Ectodermal cell (in vitro differentiated cells): ENCODE results near the gene PTOV1.

ENCODE experiments used
- H3K27ac ChIP-seq: 2 replicates; pipeline ENCODE4 v1.7.0; 2013; ENCODE audit warnings: mild to moderate bottlenecking, low read depth, low read length; ENCODE audit not compliant: insufficient read depth, poor library complexity, severe bottlenecking
- H3K27me3 ChIP-seq: 2 replicates; pipeline ENCODE4 v1.7.0; 2013; ENCODE audit warnings: mild to moderate bottlenecking, low read length; ENCODE audit not compliant: insufficient read depth, control insufficient read depth, poor library complexity, severe bottlenecking
- H3K36me3 ChIP-seq: one replicate; pipeline ENCODE4 v1.7.0; 2013; ENCODE audit warnings: low read length; ENCODE audit not compliant: control insufficient read depth, insufficient read depth
- H3K4me1 ChIP-seq: one replicate; pipeline ENCODE4 v1.7.0; 2013; ENCODE audit warnings: low read length; ENCODE audit not compliant: control insufficient read depth, insufficient read depth
- H3K4me3 ChIP-seq: 2 replicates; pipeline ENCODE4 v1.7.0; 2013; ENCODE audit warnings: low read depth, low read length, control low read depth; ENCODE audit not compliant: insufficient read depth
- H3K9me3 ChIP-seq: 2 replicates; pipeline ENCODE4 v1.7.0; 2013; ENCODE audit warnings: mild to moderate bottlenecking, low read length, moderate library complexity; ENCODE audit not compliant: control insufficient read depth
- WGBS, 2 experiments: methylation state at CpG; one replicate each; pipeline ENCODE4 v1.1.7; 2013; ENCODE audit warnings: missing lambda C conversion rate in 2 of 2; 5-methylcytosine and 5-hydroxymethylcytosine counted together

Gene PTOV1

DNA sequence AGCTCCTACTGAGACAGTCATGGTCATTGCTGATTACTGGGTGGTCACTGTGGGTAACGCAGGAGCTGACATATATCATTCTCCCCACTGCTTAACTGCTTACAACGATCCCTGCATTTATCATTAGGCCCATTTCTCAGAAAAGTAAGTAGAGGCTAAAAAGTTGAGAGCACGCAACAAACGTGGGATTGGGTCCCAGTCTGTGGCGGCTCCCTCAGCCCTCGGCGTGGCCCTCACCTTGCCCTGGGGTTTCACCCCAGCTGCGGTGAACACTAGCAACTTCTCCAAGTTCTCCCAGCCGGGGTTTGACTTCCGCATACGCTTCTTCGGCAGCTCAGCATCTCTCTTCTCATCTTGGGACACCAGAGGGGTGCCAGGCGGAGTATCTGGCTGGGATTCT, 13.9 kb downstream of the PTOV1 start:
- no peaks in the 10 kb centered on the region for H3K9me3 ChIP-seq
- 94% methylated on average over 13 of the region's 13 CpGs for WGBS, 2 experiments
- no peaks in the 10 kb centered on the region for H3K27me3 ChIP-seq
- H3K36me3 ChIP-seq: peaks cover 35% of the 10 kb centered on the region
- H3K27ac ChIP-seq: no peak overlapping the region
- peaks cover 7% of the 10 kb centered on the region for H3K4me1 ChIP-seq
- peak overlapping the region; percentile 17 for H3K4me3 ChIP-seq

DNA sequence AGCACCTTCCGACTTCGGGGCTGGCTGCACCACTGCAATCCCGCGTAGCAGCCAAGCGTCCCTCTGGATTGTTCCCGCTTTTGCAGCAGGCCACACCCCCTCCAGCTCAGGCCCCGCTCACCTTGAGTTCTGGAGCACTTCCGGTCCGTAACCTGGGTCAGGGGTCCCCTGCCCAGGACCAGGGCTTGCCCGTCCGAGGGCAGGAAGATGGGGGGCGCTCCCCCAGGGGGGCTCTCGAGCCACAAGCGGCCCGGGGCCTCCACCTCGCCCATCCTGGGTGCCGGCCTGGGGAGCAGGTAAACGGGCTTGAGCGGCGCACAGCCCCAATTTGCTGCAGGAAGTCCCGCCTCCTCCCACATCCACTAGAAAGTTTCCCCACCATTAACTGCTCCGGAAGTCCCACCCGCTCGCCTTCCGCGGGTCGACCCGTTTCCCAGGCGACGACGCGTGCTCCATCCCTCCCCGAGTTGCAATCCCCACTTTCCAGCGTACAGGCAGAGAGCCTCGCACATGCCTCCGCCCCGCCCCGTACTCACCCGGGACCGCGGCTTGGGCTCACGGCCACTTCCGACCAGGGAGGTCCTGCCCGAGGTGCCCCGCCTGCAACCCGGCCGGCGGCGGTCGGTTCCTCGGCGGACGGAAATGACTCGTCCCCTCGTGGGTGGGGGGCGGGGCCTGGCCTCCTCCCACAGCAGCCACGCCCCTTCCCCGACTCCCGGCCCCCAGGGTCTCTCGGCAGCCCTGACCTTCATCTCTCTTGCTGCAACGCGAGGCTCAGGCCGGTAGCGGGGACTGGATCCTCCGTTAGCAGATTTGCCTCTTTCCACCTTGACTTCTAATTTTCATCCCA, 16.2 kb downstream of the PTOV1 start, which contains the start of gene PNKP:
Gene PNKP, minus strand, starts transcription at position 644 of the 850 bp plus-strand sequence. Its CDS starts 372 bp downstream, at position 272.
- 0% methylated on average over 65 of the region's 65 CpGs for WGBS, 2 experiments

DNA sequence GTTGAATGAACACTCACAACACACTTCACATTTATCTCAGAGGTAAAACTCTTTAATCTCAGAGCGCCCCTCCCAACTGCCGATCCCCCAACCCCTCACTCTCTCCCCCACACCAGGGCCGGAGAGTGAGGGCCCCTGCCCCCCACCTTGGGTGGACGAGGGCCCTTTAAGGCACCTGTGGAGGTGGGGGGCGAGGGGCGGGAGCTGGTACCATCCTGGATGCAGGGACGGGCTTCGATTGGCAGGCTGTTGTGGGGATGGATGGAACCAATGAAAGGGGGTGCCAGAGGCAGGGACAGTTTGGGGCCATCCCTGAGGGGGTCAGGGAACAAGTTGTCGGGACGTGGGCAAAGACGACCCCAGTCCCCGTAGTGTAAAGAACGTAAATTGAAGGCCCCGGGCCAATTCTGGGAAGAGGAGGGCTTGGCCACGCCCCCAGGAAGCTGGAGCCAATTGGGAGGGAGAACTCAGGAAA, 18.1 kb downstream of the PTOV1 start:
- H3K4me3 ChIP-seq: peak overlapping the region; percentile 37
- WGBS, 2 experiments: 7 to 10% methylated on average over 14 to 15 of the region's 15 CpGs

More for the DNA sequence above, 16.2 kb downstream of the PTOV1 start, which contains the start of gene PNKP:
- H3K27me3 ChIP-seq: no peaks in the 10 kb centered on the region
- peaks cover 7% of the 10 kb centered on the region for H3K4me1 ChIP-seq
- H3K4me3 ChIP-seq: peak within 1 kb of the TSS; percentile 73
- H3K36me3 ChIP-seq: peaks cover 20% of the 10 kb centered on the region
- no peaks in the 10 kb centered on the region for H3K9me3 ChIP-seq
- peak within 1 kb of the TSS; percentile 77 for H3K27ac ChIP-seq

DNA sequence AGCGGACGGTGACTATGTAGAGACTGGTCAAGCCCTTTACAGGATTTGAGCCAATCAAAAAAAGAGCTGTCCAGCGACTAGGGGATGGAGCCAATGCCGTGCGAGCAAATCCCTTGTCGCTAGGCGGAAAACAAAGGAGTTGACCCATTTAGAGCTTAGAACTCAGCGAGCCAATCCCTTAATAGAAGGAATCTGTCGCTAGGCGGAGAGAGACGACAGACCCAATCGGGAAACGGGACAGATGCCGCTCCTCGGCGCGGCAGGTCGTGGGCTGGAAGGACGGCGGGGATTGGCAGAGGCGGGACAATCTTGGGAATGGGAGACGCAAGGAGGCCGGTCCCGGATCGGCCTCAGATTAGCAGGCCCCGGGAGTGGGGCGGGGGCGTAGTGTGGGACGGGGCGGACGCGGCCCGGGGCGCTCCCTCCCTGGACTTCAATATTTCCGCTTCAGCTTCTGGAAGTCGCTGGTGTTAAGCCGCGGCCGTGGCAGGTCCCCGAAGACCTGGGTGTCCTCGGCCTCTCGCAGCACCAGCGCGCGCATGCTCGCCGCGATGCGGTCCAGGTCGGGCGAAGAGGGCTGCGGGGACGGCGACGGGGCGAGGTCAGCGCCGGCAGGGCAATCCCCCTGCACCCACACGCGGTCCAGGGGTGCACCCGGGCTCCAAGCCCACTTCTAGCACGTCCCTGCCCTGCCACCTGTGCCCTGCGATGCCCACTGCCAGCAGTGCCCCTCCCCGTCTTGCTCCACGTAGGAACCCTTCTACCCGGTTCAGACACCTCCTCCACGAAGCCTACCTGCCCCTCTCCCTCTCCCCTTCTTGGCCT, 18.7 kb downstream of the PTOV1 start:
- Histone ChIP-seq H3K9me3 (no peaks in the 10 kb centered on the region), H3K27me3 (no peaks in the 10 kb centered on the region), H3K36me3 (peaks cover 5% of the 10 kb centered on the region), H3K4me3 (peak overlapping the region; percentile 53), H3K4me1 (peaks cover 7% of the 10 kb centered on the region), H3K27ac (peak overlapping the region; percentile 82)
- 3% methylated on average over 67 of the region's 67 CpGs for WGBS, 2 experiments

More for the DNA sequence above, 18.1 kb downstream of the PTOV1 start:
- Histone ChIP-seq H3K4me1 (peaks cover 7% of the 10 kb centered on the region), H3K27me3 (no peaks in the 10 kb centered on the region), H3K9me3 (no peaks in the 10 kb centered on the region), H3K27ac (peak overlapping the region; percentile 52), H3K36me3 (peaks cover 11% of the 10 kb centered on the region)

DNA sequence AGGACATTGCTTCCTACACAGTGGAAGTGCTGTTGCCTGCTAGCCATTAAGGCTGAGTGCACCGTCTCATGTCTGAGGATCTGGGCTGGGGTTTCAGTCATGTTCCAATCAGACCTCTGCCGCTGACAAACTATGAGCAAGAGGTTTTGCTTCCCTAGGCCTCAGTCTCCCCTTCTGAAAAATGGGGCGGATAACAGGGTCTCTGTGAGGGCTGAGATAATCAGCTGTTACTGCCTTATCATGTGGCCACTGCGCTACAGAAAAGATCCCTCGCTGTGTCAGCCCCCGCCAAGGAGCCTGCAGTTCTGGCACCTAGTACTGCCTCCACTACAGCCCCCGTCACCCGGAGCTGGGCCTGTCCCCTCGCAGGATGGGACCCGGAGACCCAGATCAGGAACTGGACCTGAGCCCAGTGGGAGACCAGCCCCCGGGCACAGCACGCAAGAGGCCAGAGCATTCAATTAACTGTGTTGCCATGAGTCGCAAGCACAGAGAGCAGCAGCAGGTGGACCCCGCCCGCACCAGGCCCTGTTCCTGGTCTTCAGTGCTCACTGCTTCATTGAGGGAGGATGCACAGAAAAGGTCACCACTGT, 19.4 kb downstream of the PTOV1 start:
- 91 to 92% methylated on average over 15 of the region's 15 CpGs for WGBS, 2 experiments
- H3K36me3 ChIP-seq: no peaks in the 10 kb centered on the region
- H3K9me3 ChIP-seq: no peaks in the 10 kb centered on the region
- peak overlapping the region; percentile 53 for H3K4me3 ChIP-seq
- peak overlapping the region; percentile 82 for H3K27ac ChIP-seq
- peaks cover 10% of the 10 kb centered on the region for H3K4me1 ChIP-seq
- H3K27me3 ChIP-seq: no peaks in the 10 kb centered on the region

DNA sequence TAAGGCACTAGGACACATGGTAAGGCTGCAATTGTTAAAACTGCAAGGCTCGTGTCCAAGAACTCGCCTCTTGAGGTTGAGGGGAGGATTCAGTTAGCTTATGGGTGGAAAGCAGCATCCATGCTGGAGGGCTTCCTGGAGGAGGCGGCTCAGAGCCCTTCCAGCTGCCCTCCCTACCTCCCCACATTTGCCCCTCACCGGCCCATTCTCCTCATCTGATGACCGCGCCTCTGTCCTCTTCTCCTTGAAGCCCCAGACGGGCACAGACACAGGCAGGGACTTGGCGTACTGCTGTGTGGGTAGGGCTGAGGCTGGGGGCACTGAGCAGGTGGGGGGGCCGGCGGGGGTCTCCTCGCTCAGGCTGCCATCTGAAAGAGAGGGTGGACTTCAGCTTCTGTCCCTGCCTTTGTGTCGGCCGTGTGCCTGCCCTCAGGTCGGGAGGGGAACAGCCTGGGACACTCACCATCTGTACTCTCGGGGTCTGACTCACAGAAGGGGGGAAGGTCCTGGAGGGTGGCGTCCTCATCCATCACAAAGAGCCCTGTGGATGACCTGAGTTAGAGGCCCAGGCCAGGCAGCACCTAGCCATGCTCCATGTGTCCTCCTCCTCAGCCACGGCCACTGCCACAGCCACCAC, 20.5 kb downstream of the PTOV1 start:
- 92 to 93% methylated on average over 17 of the region's 17 CpGs for WGBS, 2 experiments
- no peaks in the 10 kb centered on the region for H3K9me3 ChIP-seq

DNA sequence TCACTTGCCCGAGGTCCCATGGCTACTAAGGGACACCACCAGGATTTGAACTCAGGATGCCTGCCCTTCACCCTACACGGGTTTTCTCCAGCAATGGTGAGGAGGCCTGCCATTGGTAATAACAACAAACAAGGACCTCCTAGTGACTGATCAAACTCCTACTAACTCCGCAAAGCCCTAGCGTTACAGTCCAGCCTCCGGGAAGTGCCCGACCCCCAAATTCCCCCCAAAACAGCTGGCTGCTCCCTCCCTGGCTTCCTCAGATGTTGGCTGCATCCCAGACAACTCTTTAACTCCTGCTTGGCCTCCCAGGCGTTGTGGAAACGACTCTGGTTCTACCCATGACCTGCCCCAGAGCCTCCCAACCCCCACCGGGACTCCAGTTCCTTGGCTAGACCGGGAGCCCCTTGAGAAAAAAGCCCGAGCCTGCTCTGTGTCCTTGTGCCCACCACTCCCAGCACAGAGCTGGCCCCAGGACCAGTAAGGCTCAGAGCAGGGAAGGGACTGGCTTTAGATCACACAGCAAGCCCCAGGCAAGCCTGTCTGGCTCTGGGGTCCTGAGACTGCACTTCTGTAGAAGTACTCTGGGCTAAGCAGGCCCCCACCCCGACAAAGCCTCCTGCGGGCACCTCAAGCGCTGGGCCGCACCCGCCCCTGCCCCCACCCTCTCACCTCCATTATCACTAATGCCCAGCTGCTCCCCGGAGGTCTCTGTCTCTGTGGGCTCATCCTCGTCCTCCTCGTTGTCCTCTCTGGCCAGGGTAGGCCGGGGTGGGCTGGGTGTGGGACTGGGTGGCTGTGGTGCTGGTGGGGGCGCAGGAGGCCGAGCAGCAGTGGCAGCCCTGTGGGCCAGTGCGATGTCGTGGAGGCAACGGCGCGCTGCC, 21.5 kb downstream of the PTOV1 start:
- WGBS, 2 experiments: 94 to 95% methylated on average over 27 of the region's 27 CpGs
- H3K9me3 ChIP-seq: no peaks in the 10 kb centered on the region

More for the DNA sequence above, 20.5 kb downstream of the PTOV1 start:
- Histone ChIP-seq H3K27ac (no peak overlapping the region), H3K36me3 (no peaks in the 10 kb centered on the region), H3K4me3 (no peak overlapping the region), H3K4me1 (peaks cover 6% of the 10 kb centered on the region), H3K27me3 (no peaks in the 10 kb centered on the region)

DNA sequence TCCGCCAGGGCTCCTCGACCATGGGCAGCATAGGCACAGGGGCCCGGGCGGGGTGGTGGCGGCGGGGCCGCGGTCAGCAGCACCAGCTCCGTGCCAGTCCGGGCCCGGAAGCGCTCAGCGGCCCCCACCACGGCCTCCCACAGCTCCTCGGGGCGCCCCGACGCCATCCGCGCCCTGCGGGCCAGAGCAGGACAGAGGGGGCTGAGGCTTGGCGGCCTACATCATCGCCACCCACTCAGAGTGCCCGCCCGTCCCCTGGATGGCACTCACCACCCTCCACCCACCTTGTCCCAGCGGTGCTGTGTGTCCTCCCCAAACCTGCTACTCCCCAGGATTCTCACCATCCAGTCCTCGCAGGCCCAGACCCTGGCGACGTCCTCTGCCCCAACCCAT, 22.2 kb downstream of the PTOV1 start:
- WGBS, 2 experiments: 94% methylated on average over 29 of the region's 29 CpGs
- Histone ChIP-seq H3K27ac (no peak overlapping the region), H3K27me3 (no peaks in the 10 kb centered on the region)

More for the DNA sequence above, 21.5 kb downstream of the PTOV1 start:
- Histone ChIP-seq H3K27ac (no peak overlapping the region), H3K4me3 (no peak overlapping the region), H3K36me3 (no peaks in the 10 kb centered on the region), H3K27me3 (no peaks in the 10 kb centered on the region), H3K4me1 (peaks cover 6% of the 10 kb centered on the region)

DNA sequence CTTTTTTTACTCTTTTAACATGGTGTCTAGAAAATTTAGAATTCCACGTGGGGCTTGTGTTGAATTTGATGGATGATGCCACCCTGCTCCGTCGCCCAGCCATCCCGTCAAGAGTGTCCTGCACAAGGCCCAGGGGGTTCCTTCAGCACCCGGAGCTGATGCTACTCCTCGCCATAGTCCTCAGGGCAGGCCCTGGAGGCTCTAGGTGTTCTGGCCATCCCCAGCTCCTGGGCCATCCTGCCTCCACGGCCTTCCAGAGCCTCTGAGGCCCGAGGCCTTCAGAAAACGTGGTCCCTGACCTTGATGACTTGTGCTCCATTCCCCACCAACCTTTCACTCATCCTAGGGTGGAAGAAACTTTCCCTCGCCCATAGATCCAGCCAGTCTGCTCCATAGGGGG, 22.9 kb downstream of the PTOV1 start:
- 91 to 93% methylated on average over 10 of the region's 10 CpGs for WGBS, 2 experiments
- Histone ChIP-seq H3K4me1 (peaks cover 6% of the 10 kb centered on the region), H3K27ac (no peak overlapping the region), H3K4me3 (no peak overlapping the region), H3K36me3 (no peaks in the 10 kb centered on the region), H3K27me3 (no peaks in the 10 kb centered on the region), H3K9me3 (no peaks in the 10 kb centered on the region)

More for the DNA sequence above, 22.2 kb downstream of the PTOV1 start:
- Histone ChIP-seq H3K4me3 (no peak overlapping the region), H3K4me1 (peaks cover 6% of the 10 kb centered on the region), H3K36me3 (no peaks in the 10 kb centered on the region), H3K9me3 (no peaks in the 10 kb centered on the region)
